ENCODE data around the gene MAML1.

Gene MAML1

GRCh38 chr5:179795049-179795862 lies 62.6 kb downstream of the MAML1 start:
- DNase-seq (ENCODE audit: low read depth) = no peak

GRCh38 chr5:179795863-179796833 lies 63.5 kb downstream of the MAML1 start:
- DNase-seq (ENCODE audit: low read depth) = peak; percentile 79

GRCh38 chr5:179796877-179797608 lies 64.4 kb downstream of the MAML1 start:
- DNase-seq (ENCODE audit: low read depth) = no peak

GRCh38 chr5:179797741-179798140 lies 65.1 kb downstream of the MAML1 start:
- DNase-seq (ENCODE audit: low read depth) = no peak

GRCh38 chr5:179798144-179798770 lies 65.6 kb downstream of the MAML1 start:
- no peak for DNase-seq (ENCODE audit: low read depth)

GRCh38 chr5:179798771-179799643 lies 66.4 kb downstream of the MAML1 start:
- no peak for DNase-seq (ENCODE audit: low read depth)

- DNase-seq (ENCODE audit: low read depth) = no peak
These were observed 67.0 kb downstream of the MAML1 start for GRCh38 chr5:179799644-179799973.

- no peak for DNase-seq (ENCODE audit: low read depth)
These were observed 67.6 kb downstream of the MAML1 start for GRCh38 chr5:179800071-179800695.

- DNase-seq (ENCODE audit: low read depth) = no peak
These were observed 68.1 kb downstream of the MAML1 start for GRCh38 chr5:179800696-179801201.

GRCh38 chr5:179801304-179802206 lies 68.9 kb downstream of the MAML1 start:
- DNase-seq (ENCODE audit: low read depth) = peak; percentile 54

- no peak for DNase-seq (ENCODE audit: low read depth)
These were observed 69.7 kb downstream of the MAML1 start for GRCh38 chr5:179802207-179802883.

GRCh38 chr5:179802950-179803562 lies 70.4 kb downstream of the MAML1 start:
- DNase-seq (ENCODE audit: low read depth) = no peak

- DNase-seq (ENCODE audit: low read depth) = no peak
These were observed 71.3 kb downstream of the MAML1 start for GRCh38 chr5:179803651-179804554.

GRCh38 chr5:179804555-179804947 lies 71.9 kb downstream of the MAML1 start:
- no peak for DNase-seq (ENCODE audit: low read depth)

- no peak for DNase-seq (ENCODE audit: low read depth)
These were observed 72.5 kb downstream of the MAML1 start for GRCh38 chr5:179805070-179805528.

- peak; percentile 54 for DNase-seq (ENCODE audit: low read depth)
These were observed 73.1 kb downstream of the MAML1 start for GRCh38 chr5:179805529-179806249.

Data from fibroblast of gingiva (primary cell).